ENCODE data around the gene TMEM98.
"Not testable (repeated sequence)": the region's sequence is repeated elsewhere in the genome, so short reads cannot be mapped to it uniquely, and the experiment has no call there.

TMEM98 gene

GRCh38 chr17:32944248-32945020 lies 16.5 kb downstream of the TMEM98 start:
- DNase-seq = no peak

- no peak for DNase-seq
Observed at GRCh38 chr17:32946375-32947135, 18.6 kb downstream of the TMEM98 start.

GRCh38 chr17:32947736-32948135 lies 19.8 kb downstream of the TMEM98 start:
- no peak for DNase-seq

GRCh38 chr17:32949181-32949580 lies 21.2 kb downstream of the TMEM98 start:
- DNase-seq = no peak

GRCh38 chr17:32952491-32952890 lies 24.5 kb downstream of the TMEM98 start:
- not testable (repeated sequence) for DNase-seq

GRCh38 chr17:32953045-32953444 lies 25.1 kb downstream of the TMEM98 start:
- no peak for DNase-seq

- DNase-seq = no peak
Observed at GRCh38 chr17:32953857-32954256, 25.9 kb downstream of the TMEM98 start.

GRCh38 chr17:32954477-32954876 lies 26.5 kb downstream of the TMEM98 start:
- no peak for DNase-seq

GRCh38 chr17:32955155-32955554 lies 27.2 kb downstream of the TMEM98 start:
- DNase-seq = no peak

GRCh38 chr17:32956240-32956970 lies 28.5 kb downstream of the TMEM98 start:
- DNase-seq = no peak

- DNase-seq = peak; percentile 56
Observed at GRCh38 chr17:32958418-32958817, 30.5 kb downstream of the TMEM98 start.

GRCh38 chr17:32960815-32961214 lies 32.9 kb downstream of the TMEM98 start:
- peak; percentile 32 for DNase-seq

GRCh38 chr17:32962320-32962711 lies 34.4 kb downstream of the TMEM98 start:
- no peak for DNase-seq

- DNase-seq = no peak
Observed at GRCh38 chr17:32964541-32964940, 36.6 kb downstream of the TMEM98 start.

- DNase-seq = not testable (repeated sequence)
Observed at GRCh38 chr17:32969231-32969630, 41.3 kb downstream of the TMEM98 start.

- DNase-seq = no peak
Observed at GRCh38 chr17:32970281-32970680, 42.3 kb downstream of the TMEM98 start.

GRCh38 chr17:32971171-32971570 lies 43.2 kb downstream of the TMEM98 start:
- no peak for DNase-seq

- no peak for DNase-seq
Observed at GRCh38 chr17:32976131-32976530, 48.2 kb downstream of the TMEM98 start.

GRCh38 chr17:32976605-32977004 lies 48.7 kb downstream of the TMEM98 start:
- DNase-seq = no peak

- no peak for DNase-seq
Observed at GRCh38 chr17:32980230-32980629, 52.3 kb downstream of the TMEM98 start.

GRCh38 chr17:32981611-32982010 lies 53.7 kb downstream of the TMEM98 start:
- not testable (repeated sequence) for DNase-seq

- DNase-seq = no peak
Observed at GRCh38 chr17:32985050-32985756, 57.2 kb downstream of the TMEM98 start.

- DNase-seq = not testable (repeated sequence)
Observed at GRCh38 chr17:32987453-32987805, 59.5 kb downstream of the TMEM98 start.
